Testis (tissue), 2 donors: ENCODE data around the gene MTCL1.

Experiments used
- CTCF ChIP-seq, 3 experiments: fragments of 450-650 bp in 2 of 3; fragments of 200-600 bp in 1 of 3; sonication (generic) in 1 of 3; IDR thresholded peaks; one replicate each; pipeline ENCODE4 v1.5.1; 2016 to 2019; ENCODE audit warnings: antibody characterized with exemption in 3 of 3, mild to moderate bottlenecking in 2 of 3, moderate library complexity in 1 of 3
- POLR2A ChIP-seq: fragments of 450-650 bp; IDR thresholded peaks from one replicate; pipeline ENCODE4 v1.6.1; 2017; ENCODE audit warnings: antibody characterized with exemption, mild to moderate bottlenecking, moderate library complexity

- no peak for TF ChIP-seq CTCF (IDR thresholded peaks at IDR 0.05)
- no peak for TF ChIP-seq POLR2A
Measured at GRCh38 chr18:8847900-8848299, 142.5 kb downstream of the MTCL1 start.
